Upper lobe of left lung (tissue), 6 donors: ENCODE data around the gene TLK2. TPM values are rescaled to one million over a fixed set of nuclear protein-coding genes. Genes with fewer than 3 reads are reported as not detected.
"Not testable (repeated sequence)": the region's sequence is repeated elsewhere in the genome, so short reads cannot be mapped to it uniquely, and the experiment has no call there.

Experiments used
- ATAC-seq, 2 donors: fragments of 200-7000 bp; cut with Tn5 transposase; one replicate each; pipeline ENCODE4 v1.9.1; 2022; ENCODE audit warnings: mild to moderate bottlenecking in 2 of 2, moderate library complexity in 2 of 2; ENCODE audit not compliant: low FRiP score in 2 of 2
- DNase-seq, 2 donors: peaks; one replicate each; pipeline ENCODE4 v3.0.0-alpha.2; 2019 to 2020
- H3K27ac ChIP-seq, 4 donors: fragments of 200-600 bp; sonication (generic); one replicate each; pipeline ENCODE4 v1.5.1; 2016 to 2019
- H3K27me3 ChIP-seq, 4 donors: fragments of 200-600 bp; sonication (generic); one replicate each; pipeline ENCODE4 v1.5.1; 2017 to 2019
- H3K36me3 ChIP-seq, 4 donors: fragments of 200-600 bp; sonication (generic); one replicate each; pipeline ENCODE4 v1.5.1; 2016 to 2019
- H3K4me1 ChIP-seq, 4 donors: fragments of 200-600 bp; sonication (generic); one replicate each; pipeline ENCODE4 v1.5.1; 2018 to 2019
- H3K4me3 ChIP-seq, 4 donors: fragments of 200-600 bp; sonication (generic); one replicate each; pipeline ENCODE4 v1.5.1; 2017 to 2019; ENCODE audit warnings: mild to moderate bottlenecking in 2 of 4, moderate library complexity in 1 of 4
- H3K9me3 ChIP-seq, 4 donors: fragments of 200-600 bp; sonication (generic); one replicate each; pipeline ENCODE4 v1.5.1; 2018 to 2019
- CTCF ChIP-seq, 6 experiments: fragments of 450-650 bp in 4 of 6; fragments of 200-600 bp in 2 of 6; sonication (generic) in 2 of 6; IDR thresholded peaks; one replicate each; pipeline ENCODE4 v1.5.1; 2016 to 2019; ENCODE audit warnings: antibody characterized with exemption in 6 of 6
- EP300 ChIP-seq, 4 donors: sonication (generic); formaldehyde crosslinking; IDR thresholded peaks; one replicate each; pipeline ENCODE4 v1.5.1; 2017; ENCODE audit warnings: antibody characterized with exemption in 4 of 4, control low read depth in 2 of 4
- POLR2A ChIP-seq, 4 donors: fragments of 450-650 bp; IDR thresholded peaks; one replicate each; pipeline ENCODE4 v1.5.1; 2016 to 2017; ENCODE audit warnings: antibody characterized with exemption in 4 of 4, mild to moderate bottlenecking in 2 of 4
- POLR2AphosphoS5 ChIP-seq, 2 donors: sonication (generic); formaldehyde crosslinking; IDR thresholded peaks; one replicate each; pipeline ENCODE4 v1.5.1; 2017; ENCODE audit warnings: antibody characterized with exemption in 2 of 2
- WGBS, 2 donors: methylation state at CpG; one replicate each; pipeline ENCODE4 v1.1.5; 2017 to 2018; 5-methylcytosine and 5-hydroxymethylcytosine counted together
- total RNA-seq, 6 donors: library from RNA; depleted of rRNA in 4 of 6; stranded (reverse); fragments of >200 nt in 4 of 6; gene quantifications; one replicate each; pipeline versions ENCODE4 v1.1.0 to v1.2.1, GENCODE V29; 2016 to 2021
- donor health status: DM: no; HTN: no; CAD: no; lungs with moderate emphysema.
- donor health status: DM: no; HTN: yes; CAD: no; lungs with severe emphysema.

TLK2 gene
- total RNA-seq, 6 donors from 2014 or later, result 36.6 to 57.6 (median 44.9) TPM

- Histone ChIP-seq H3K27me3 (no peaks in the 10 kb centered on the region), H3K4me3 (no peak overlapping the region), H3K9me3 (no peaks in the 10 kb centered on the region), H3K36me3 (peaks cover 0 to 74% (median 10%) of the 10 kb centered on the region in 4 donors), H3K27ac (peak overlapping the region in 2 of 4 donors; percentile 40 to 58), H3K4me1 (peaks cover 0 to 32% (median 12%) of the 10 kb centered on the region in 4 donors)
- DNase-seq, result no peak
- 74 to 87% methylated on average over 7 of the region's 7 CpGs for WGBS, 2 donors
- ATAC-seq, result no peak
- no peak for TF ChIP-seq EP300 (IDR thresholded peaks at IDR 0.05)
- no peak for TF ChIP-seq CTCF (IDR thresholded peaks at IDR 0.05)
Observed at GRCh38 chr17:62588109-62588508, 109.5 kb downstream of the TLK2 start.

GRCh38 chr17:62591333-62591732, 112.7 kb downstream of the TLK2 start:
- ATAC-seq, result no peak
- Histone ChIP-seq H3K9me3 (no peaks in the 10 kb centered on the region), H3K27ac (peak overlapping the region in 2 of 4 donors; percentile 27 to 58), H3K27me3 (no peaks in the 10 kb centered on the region), H3K36me3 (peaks cover 2 to 68% (median 14%) of the 10 kb centered on the region in 4 donors), H3K4me1 (peaks cover 0 to 32% (median 9%) of the 10 kb centered on the region in 4 donors), H3K4me3 (no peak overlapping the region)
- TF ChIP-seq POLR2AphosphoS5 (IDR thresholded peaks at IDR 0.05) (no peak), EP300 (IDR thresholded peaks at IDR 0.05) (no peak), POLR2A (IDR thresholded peaks at IDR 0.05) (no peak), CTCF (IDR thresholded peaks at IDR 0.05) (no peak)
- WGBS, 2 donors, result 70 to 73% methylated on average over 6 of the region's 6 CpGs
- DNase-seq, result peak in 1 of 2 donors; percentile 50

- H3K27me3 ChIP-seq, ATAC-seq, H3K9me3 ChIP-seq, H3K4me3 ChIP-seq: not testable (repeated sequence)
- Histone ChIP-seq H3K27ac (peak overlapping the region in 1 of 4 donors; percentile 66), H3K36me3 (peaks cover 6 to 70% (median 18%) of the 10 kb centered on the region in 4 donors), H3K4me1 (peaks cover 0 to 29% (median 8%) of the 10 kb centered on the region in 4 donors)
- WGBS, 2 donors, result 61 to 70% methylated on average over 11 of the region's 11 CpGs
- DNase-seq, result peak in 1 of 2 donors; percentile 70
Observed at GRCh38 chr17:62591822-62592221, 113.2 kb downstream of the TLK2 start.

GRCh38 chr17:62592341-62593099, 113.9 kb downstream of the TLK2 start:
- H3K27ac ChIP-seq, result peak overlapping the region in 2 of 4 donors; percentile 3 to 66
- peaks cover 6 to 77% (median 21%) of the 10 kb centered on the region in 4 donors for H3K36me3 ChIP-seq

GRCh38 chr17:62595484-62595883, 116.9 kb downstream of the TLK2 start:
- Histone ChIP-seq H3K36me3 (peaks cover 6 to 76% (median 18%) of the 10 kb centered on the region in 4 donors), H3K27me3 (no peaks in the 10 kb centered on the region), H3K4me1 (peaks cover 0 to 26% (median 5%) of the 10 kb centered on the region in 4 donors), H3K9me3 (no peaks in the 10 kb centered on the region), H3K27ac (no peak overlapping the region), H3K4me3 (no peak overlapping the region)
- ATAC-seq (no peak), DNase-seq (no peak)
- TF ChIP-seq POLR2A (IDR thresholded peaks at IDR 0.05), result no peak
- no peak for TF ChIP-seq POLR2AphosphoS5 (IDR thresholded peaks at IDR 0.05)
- TF ChIP-seq EP300 (IDR thresholded peaks at IDR 0.05), result no peak
- TF ChIP-seq CTCF (IDR thresholded peaks at IDR 0.05), result no peak
- WGBS, 2 donors, result 97 to 99% methylated on average over 5 of the region's 5 CpGs

More at GRCh38 chr17:62592341-62593099, 113.9 kb downstream of the TLK2 start:
- 90 to 91% methylated on average over 6 to 9 of the region's 9 CpGs for WGBS, 2 donors
- TF ChIP-seq POLR2A (IDR thresholded peaks at IDR 0.05), result no peak
- TF ChIP-seq POLR2AphosphoS5 (IDR thresholded peaks at IDR 0.05), result no peak
- TF ChIP-seq CTCF (IDR thresholded peaks at IDR 0.05), result no peak
- TF ChIP-seq EP300 (IDR thresholded peaks at IDR 0.05), result no peak
- DNase-seq (no peak), ATAC-seq (no peak)
- Histone ChIP-seq H3K9me3 (no peaks in the 10 kb centered on the region), H3K4me3 (no peak overlapping the region), H3K27me3 (no peaks in the 10 kb centered on the region), H3K4me1 (peaks cover 0 to 22% (median 3%) of the 10 kb centered on the region in 4 donors)
